ENCODE data around the gene HAPSTR1. TPM values are rescaled to one million over a fixed set of nuclear protein-coding genes. Genes with fewer than 3 reads are reported as not detected.

The HAPSTR1 gene
- total and polyA plus RNA-seq, 2 of the 13 experiments (the other 11 are each of a cell fraction or from before 2014, with no cell fraction given) = 25.2 to 83.2 TPM

- peak; percentile 42; the same call in 1 of the 2 replicates for TF ChIP-seq SOX13 (IDR thresholded peaks at IDR 0.05)
- peak in 1 of 2 experiments; percentile 70; a peak in 2 of 4 replicates for TF ChIP-seq SOX13 (CRISPR knock-in tag; conservative IDR thresholded peaks at IDR 0.05 in 1 of 2, IDR thresholded peaks at IDR 0.05 in 1 of 2)
- TF ChIP-seq ZBTB7B (CRISPR knock-in tag; IDR thresholded peaks at IDR 0.05) = no peak
- no peak for TF ChIP-seq NFAT5 (CRISPR knock-in tag; IDR thresholded peaks at IDR 0.05)
- no peak for TF ChIP-seq ZNF746 (CRISPR knock-in tag; IDR thresholded peaks at IDR 0.05)
- no peak for TF ChIP-seq MLLT10 (CRISPR knock-in tag; IDR thresholded peaks at IDR 0.05)
- TF ChIP-seq CBX5 (CRISPR knock-in tag; IDR thresholded peaks at IDR 0.05; ENCODE audit: borderline replicate concordance) = no peak; the same call in 1 of the 2 replicates
- TF ChIP-seq TGIF2 (CRISPR knock-in tag; IDR thresholded peaks at IDR 0.05) = no peak; the same call in 1 of the 2 replicates
- TF ChIP-seq ZHX1 (CRISPR knock-in tag; IDR thresholded peaks at IDR 0.05; ENCODE audit: low read depth) = no peak
- TF ChIP-seq ZNF180 (CRISPR knock-in tag; IDR thresholded peaks at IDR 0.05; ENCODE audit: borderline replicate concordance, low read depth) = no peak
- no peak for TF ChIP-seq PCBP2 (optimal IDR thresholded peaks at IDR 0.05; ENCODE audit: low read depth, low read length, poor library complexity, severe bottlenecking)
- no peak for TF ChIP-seq ZNF263 (CRISPR knock-in tag; IDR thresholded peaks at IDR 0.05)
- TF ChIP-seq HDAC2 (CRISPR knock-in tag; IDR thresholded peaks at IDR 0.05) = peak; percentile 73; the same call in 1 of the 2 replicates
- TF ChIP-seq ZBTB20 (CRISPR knock-in tag; IDR thresholded peaks at IDR 0.05; ENCODE audit: borderline replicate concordance, low read depth) = peak; percentile 78; the same call in 1 of the 2 replicates
- TF ChIP-seq PRDM10 (CRISPR knock-in tag; IDR thresholded peaks at IDR 0.05; ENCODE audit: low read depth) = peak; percentile 22; the same call in 1 of the 2 replicates
- no peak for TF ChIP-seq ZNF251 (CRISPR knock-in tag; IDR thresholded peaks at IDR 0.05)
- TF ChIP-seq FOXO1 (CRISPR knock-in tag; IDR thresholded peaks at IDR 0.05) = no peak
Measured at GRCh38 chr16:9047689-9048301, 43.6 kb upstream of the HAPSTR1 start (continued).
